RWPE1 (cell line): Measurements from ENCODE around the gene MYH3.

Experiments
- CTCF ChIA-PET: fragments of 350-600 bp; sonication (Branson Sonifier 250); formaldehyde crosslinking; extraction: SDS; loops from one replicate; lab custom pipeline; 2021; lab: Yijun Ruan, JAX
- POLR2A ChIA-PET: fragments of 400-600 bp; formaldehyde crosslinking; extraction: SDS; loops from one replicate; lab custom pipeline; 2020; ENCODE audit warnings: antibody characterized with exemption; ENCODE audit not compliant: low non-redundant PET; lab: Yijun Ruan, JAX
- DNase-seq: peaks from one replicate; pipeline ENCODE4 v3.0.0; 2012; ENCODE audit warnings: low spot score
- H3K27ac ChIP-seq: fragments of 450-650 bp; 2 replicates; pipeline ENCODE4 v1.5.1; 2017
- TF ChIP-seq, protein P1 (sequence below): fragments of 450-650 bp; conservative IDR thresholded peaks from 2 replicates; pipeline ENCODE4 v1.5.1; 2017; ENCODE audit warnings: low read depth, mild to moderate bottlenecking

MYH3 gene

DNA sequence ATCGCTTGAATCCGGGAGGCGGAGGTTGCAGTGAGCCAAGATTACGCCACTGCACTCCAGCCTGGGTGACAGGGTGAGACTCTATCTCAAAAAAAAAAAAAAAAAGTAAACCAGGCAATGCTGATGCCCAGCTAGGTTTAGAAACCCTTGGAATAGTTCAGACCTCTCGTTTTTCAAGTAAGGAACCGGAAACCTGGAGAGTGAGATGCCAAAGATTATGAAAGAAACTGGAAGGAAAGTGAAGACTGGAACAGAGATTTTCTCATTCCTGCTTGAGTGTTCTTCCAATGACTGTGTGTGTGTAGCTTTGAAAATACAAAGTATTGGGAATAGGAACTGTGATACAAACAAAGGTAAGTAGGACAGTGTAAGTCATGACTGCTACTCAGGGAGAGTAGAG is 35.7 kb downstream of the MYH3 start:
- POLR2A ChIA-PET = no interaction called here
- TF ChIP-seq, protein P1, sequence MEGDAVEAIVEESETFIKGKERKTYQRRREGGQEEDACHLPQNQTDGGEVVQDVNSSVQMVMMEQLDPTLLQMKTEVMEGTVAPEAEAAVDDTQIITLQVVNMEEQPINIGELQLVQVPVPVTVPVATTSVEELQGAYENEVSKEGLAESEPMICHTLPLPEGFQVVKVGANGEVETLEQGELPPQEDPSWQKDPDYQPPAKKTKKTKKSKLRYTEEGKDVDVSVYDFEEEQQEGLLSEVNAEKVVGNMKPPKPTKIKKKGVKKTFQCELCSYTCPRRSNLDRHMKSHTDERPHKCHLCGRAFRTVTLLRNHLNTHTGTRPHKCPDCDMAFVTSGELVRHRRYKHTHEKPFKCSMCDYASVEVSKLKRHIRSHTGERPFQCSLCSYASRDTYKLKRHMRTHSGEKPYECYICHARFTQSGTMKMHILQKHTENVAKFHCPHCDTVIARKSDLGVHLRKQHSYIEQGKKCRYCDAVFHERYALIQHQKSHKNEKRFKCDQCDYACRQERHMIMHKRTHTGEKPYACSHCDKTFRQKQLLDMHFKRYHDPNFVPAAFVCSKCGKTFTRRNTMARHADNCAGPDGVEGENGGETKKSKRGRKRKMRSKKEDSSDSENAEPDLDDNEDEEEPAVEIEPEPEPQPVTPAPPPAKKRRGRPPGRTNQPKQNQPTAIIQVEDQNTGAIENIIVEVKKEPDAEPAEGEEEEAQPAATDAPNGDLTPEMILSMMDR = no peak

DNA sequence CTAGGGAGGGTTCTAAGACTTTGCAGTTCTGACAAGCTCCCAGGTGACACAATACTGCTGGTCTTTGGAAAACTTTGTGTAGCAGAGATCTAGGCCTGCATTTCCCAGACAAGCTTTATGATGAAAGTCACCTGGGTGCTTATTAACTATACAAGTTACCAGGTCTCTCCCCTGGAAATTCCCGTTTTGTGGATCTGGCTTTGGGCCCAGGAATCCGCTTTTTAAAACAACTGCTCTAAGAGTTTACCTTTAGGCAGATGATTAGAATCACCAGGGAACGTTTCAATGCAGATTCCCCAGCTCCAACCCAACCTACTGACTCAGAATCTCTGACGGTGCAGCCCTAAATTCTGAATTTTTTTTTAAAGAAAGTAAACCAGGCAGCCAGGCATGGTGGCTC is 36.3 kb downstream of the MYH3 start:
- POLR2A ChIA-PET = no interaction called here
- 0 out of 2 replicates have a peak overlapping the region, but pooled peaks have one; percentile 22 for H3K27ac ChIP-seq
- TF ChIP-seq, protein P1 = no peak
- CTCF ChIA-PET = no interaction called here
- no peak for DNase-seq

More for the DNA sequence above, 35.7 kb downstream of the MYH3 start:
- peak overlapping the region; percentile 88; the same call in 1 of the 2 replicates for H3K27ac ChIP-seq
- CTCF ChIA-PET = no interaction called here
- no peak for DNase-seq

DNA sequence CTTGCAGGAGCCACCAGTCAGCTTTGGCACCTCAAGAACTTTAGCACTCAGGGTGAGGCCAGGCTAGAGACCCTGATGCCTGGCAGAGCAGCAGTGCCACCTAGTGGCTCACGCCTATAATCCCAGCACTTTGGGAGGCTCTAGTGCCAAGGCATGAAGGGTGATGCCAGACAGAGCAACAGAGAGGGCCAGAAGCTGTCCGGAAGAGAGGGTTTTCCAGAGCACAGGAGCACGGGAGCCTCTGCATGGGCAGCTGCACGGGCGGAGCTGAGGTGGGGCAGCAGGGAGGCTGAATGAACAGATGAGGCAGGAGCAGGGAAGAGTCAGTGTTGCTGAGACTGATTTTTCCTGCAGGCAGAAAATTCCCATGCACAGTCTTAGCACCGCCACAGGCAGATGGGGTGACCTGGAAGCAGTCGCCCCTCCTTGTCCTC is 38.9 kb downstream of the MYH3 start:
- ChIA-PET CTCF (interaction anchor here (0.5 to 2.6 kb wide), 22 partner anchors 10 to 692 kb away, joined by 3 to 27 read pairs (median 4); no protein-coding TSS in a partner anchor), POLR2A (interaction anchor here (0.6 kb wide), 1 partner anchor 111 kb away, joined by 3 read pairs; no protein-coding TSS in a partner anchor)
- peak; percentile 75 for DNase-seq
- TF ChIP-seq, protein P1 = peak; percentile 88
- peak overlapping the region; percentile 49 for H3K27ac ChIP-seq

DNA sequence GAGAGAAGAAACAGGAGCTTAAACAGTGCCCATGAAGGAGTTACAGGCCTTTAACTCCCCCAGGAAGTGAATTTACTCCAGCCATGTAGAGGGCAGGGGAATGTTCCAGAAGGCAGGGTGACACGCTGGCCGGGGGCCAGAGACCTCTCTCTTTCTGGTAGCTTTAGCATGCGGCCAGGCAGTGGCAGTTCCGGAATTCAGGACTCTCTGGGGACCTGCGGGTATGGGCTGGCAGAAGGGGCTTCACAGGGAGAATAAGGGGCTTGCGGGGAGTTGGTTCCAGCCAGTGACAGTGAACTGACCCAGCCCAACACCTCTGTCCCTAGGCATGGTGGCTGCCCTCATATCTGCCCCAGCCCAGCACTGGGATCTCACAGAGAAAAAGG is 40.0 kb downstream of the MYH3 start:
- DNase-seq = no peak
- POLR2A ChIA-PET = no interaction called here
- peak overlapping the region; percentile 40; the same call in 1 of the 2 replicates for H3K27ac ChIP-seq
- CTCF ChIA-PET = interaction anchor here (0.6 to 2.6 kb wide), 24 partner anchors 9 to 686 kb away, joined by 3 to 27 read pairs (median 4); no protein-coding TSS in a partner anchor
- TF ChIP-seq, protein P1 = no peak

DNA sequence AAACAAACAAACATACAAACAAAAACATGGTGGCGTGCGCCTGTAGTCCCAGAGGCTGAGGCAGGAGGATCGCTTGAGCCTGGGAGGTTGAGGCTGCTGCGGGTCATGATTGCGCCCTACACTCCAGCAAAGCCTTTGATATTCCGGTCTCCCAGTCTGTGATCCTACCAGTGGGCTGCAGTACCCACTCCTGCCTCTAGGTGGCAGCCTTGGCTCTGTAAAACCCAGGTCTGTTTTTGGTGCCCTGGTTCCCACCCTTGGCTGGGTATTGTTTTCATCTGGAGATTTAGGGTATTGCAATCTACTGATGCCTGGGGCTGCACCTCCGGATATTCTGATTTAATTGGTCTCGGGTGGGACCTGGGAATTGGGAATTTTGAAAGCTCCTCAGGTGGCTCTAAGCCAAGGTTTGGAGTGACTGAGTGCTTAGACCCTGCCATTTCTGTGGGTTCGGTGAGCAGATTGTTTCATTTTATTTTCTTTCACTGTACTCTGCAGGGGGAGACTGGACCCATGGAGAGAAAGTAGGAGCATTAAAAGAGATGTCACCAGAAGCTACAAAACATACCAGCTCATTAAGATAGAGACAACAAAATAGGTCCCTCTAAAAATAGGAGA is 40.5 kb downstream of the MYH3 start:
- ChIA-PET CTCF (interaction anchor here (0.6 to 2.6 kb wide), 21 partner anchors 9 to 686 kb away, joined by 3 to 27 read pairs (median 3); no protein-coding TSS in a partner anchor), POLR2A (no interaction called here)
- H3K27ac ChIP-seq = peak overlapping the region; percentile 40; the same call in 1 of the 2 replicates
- TF ChIP-seq, protein P1 = peak; percentile 97
- DNase-seq = peak; percentile 77

DNA sequence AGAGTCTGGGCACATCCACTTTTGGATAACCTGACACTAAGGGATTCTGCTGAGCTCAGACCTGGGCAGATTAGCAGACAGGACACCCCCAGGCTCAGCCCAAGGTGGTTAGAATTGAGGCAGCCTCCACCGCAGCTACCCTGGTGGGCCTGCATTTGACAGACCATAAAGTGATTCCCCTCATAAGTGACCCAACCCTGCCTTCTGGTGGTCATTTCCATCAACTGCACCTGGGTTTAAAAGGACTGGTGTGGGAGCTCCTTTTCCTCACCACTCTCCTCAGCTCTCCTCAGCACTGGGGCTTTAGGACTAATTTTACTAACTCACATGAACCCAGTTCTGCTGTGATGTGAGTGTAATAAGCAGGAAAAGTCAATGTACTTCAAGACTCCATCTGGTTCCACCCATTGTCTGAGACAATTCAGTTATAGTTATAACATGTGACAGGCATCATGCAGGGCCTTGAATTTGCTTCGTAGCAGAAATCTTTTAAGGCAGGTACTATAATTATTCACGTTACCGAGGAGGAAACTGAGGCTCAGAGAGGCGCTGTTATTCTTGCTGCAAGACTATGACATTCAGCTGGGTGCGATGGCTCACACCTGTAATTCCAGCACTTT is 42.5 kb downstream of the MYH3 start:
- DNase-seq = peak; percentile 61
- TF ChIP-seq, protein P1 = peak; percentile 74
- CTCF ChIA-PET = interaction anchor here (0.5 to 2.1 kb wide), 15 partner anchors 14 to 689 kb away, joined by 3 to 15 read pairs (median 4); no protein-coding TSS in a partner anchor
- POLR2A ChIA-PET = no interaction called here
- no peak overlapping the region for H3K27ac ChIP-seq
